ENCODE data around the gene ST8SIA1. TPM values are rescaled to one million over a fixed set of nuclear protein-coding genes. Genes with fewer than 3 reads are reported as not detected.

The ST8SIA1 gene
- total and polyA plus RNA-seq, 2 of the 4 experiments (the other 2 are of a cell fraction) = not detected

GRCh38 chr12:22188431-22188830, 146.1 kb downstream of the ST8SIA1 start:
- no peak overlapping the region for H4K8ac ChIP-seq (ENCODE audit: low read depth in 2 of 2, low read length in 2 of 2)
- H2BK120ac ChIP-seq (ENCODE audit: low read depth, low read length) = no peak overlapping the region
- no peak overlapping the region for H3K4me2 ChIP-seq (ENCODE audit: low read depth, low read length)
- H2AFZ ChIP-seq (replicated peaks; ENCODE audit: low read length, poor library complexity) = no peak overlapping the region
- no peak overlapping the region for H3K23ac ChIP-seq (ENCODE audit: low read depth, low read length)
- H2AK5ac ChIP-seq (ENCODE audit: low read depth, low read length) = no peak overlapping the region
- no peak overlapping the region for H4K5ac ChIP-seq (ENCODE audit: low read depth, low read length)
- TF ChIP-seq BHLHE40 (IDR thresholded peaks at IDR 0.05; ENCODE audit: low read depth, low read length) = no peak
- no peak for TF ChIP-seq MAFK (IDR thresholded peaks at IDR 0.05; ENCODE audit: low read depth, low read length)
- no peak for TF ChIP-seq FOS (IDR thresholded peaks at IDR 0.05; ENCODE audit: low read depth, low read length)
- TF ChIP-seq, protein P1, sequence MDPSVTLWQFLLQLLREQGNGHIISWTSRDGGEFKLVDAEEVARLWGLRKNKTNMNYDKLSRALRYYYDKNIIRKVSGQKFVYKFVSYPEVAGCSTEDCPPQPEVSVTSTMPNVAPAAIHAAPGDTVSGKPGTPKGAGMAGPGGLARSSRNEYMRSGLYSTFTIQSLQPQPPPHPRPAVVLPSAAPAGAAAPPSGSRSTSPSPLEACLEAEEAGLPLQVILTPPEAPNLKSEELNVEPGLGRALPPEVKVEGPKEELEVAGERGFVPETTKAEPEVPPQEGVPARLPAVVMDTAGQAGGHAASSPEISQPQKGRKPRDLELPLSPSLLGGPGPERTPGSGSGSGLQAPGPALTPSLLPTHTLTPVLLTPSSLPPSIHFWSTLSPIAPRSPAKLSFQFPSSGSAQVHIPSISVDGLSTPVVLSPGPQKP (IDR thresholded peaks at IDR 0.05; ENCODE audit: borderline replicate concordance, low read depth, low read length) = no peak
- no peak for TF ChIP-seq RFX5 (IDR thresholded peaks at IDR 0.05; ENCODE audit: low read depth, low read length)
- no peak for TF ChIP-seq RAD21 (IDR thresholded peaks at IDR 0.05; ENCODE audit: low read length)
- TF ChIP-seq NFE2L2 (IDR thresholded peaks at IDR 0.05; ENCODE audit: low read depth, low read length) = no peak
- no peak for TF ChIP-seq SMC3 (IDR thresholded peaks at IDR 0.05; ENCODE audit: low read depth, low read length)
- TF ChIP-seq MAZ (IDR thresholded peaks at IDR 0.05; ENCODE audit: borderline replicate concordance, low read depth, low read length) = no peak
- no peak for TF ChIP-seq RCOR1 (IDR thresholded peaks at IDR 0.05; ENCODE audit: insufficient replicate concordance, low read length)
- TF ChIP-seq USF2 (IDR thresholded peaks at IDR 0.05; ENCODE audit: low read depth, low read length) = no peak
- no peak for TF ChIP-seq POLR2A (IDR thresholded peaks at IDR 0.05; ENCODE audit: low read depth, low read length)
- TF ChIP-seq, protein P2, sequence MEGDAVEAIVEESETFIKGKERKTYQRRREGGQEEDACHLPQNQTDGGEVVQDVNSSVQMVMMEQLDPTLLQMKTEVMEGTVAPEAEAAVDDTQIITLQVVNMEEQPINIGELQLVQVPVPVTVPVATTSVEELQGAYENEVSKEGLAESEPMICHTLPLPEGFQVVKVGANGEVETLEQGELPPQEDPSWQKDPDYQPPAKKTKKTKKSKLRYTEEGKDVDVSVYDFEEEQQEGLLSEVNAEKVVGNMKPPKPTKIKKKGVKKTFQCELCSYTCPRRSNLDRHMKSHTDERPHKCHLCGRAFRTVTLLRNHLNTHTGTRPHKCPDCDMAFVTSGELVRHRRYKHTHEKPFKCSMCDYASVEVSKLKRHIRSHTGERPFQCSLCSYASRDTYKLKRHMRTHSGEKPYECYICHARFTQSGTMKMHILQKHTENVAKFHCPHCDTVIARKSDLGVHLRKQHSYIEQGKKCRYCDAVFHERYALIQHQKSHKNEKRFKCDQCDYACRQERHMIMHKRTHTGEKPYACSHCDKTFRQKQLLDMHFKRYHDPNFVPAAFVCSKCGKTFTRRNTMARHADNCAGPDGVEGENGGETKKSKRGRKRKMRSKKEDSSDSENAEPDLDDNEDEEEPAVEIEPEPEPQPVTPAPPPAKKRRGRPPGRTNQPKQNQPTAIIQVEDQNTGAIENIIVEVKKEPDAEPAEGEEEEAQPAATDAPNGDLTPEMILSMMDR (conservative IDR thresholded peaks at IDR 0.05; ENCODE audit: low read depth, low read length) = no peak
- no peak for TF ChIP-seq MXI1 (IDR thresholded peaks at IDR 0.05; ENCODE audit: borderline replicate concordance, low read depth, low read length)
- no peak for TF ChIP-seq CHD1 (IDR thresholded peaks at IDR 0.05; ENCODE audit: low read depth, low read length)
- no peak for TF ChIP-seq CEBPB (IDR thresholded peaks at IDR 0.05; ENCODE audit: low read depth, low read length)
- no peaks in the 10 kb centered on the region for H3K36me3 ChIP-seq (ENCODE audit: control insufficient read depth, insufficient read depth, low read length)
- H3K9ac ChIP-seq (ENCODE audit: low read depth, low read length) = no peak overlapping the region
- no peaks in the 10 kb centered on the region for H3K9me1 ChIP-seq (ENCODE audit: insufficient read depth, low read length)
- intact Hi-C loops (cut with micrococcal nuclease) (no loop called here), dilution Hi-C loops (cut with HindIII; ENCODE audit: low sequenced_read_pairs, unreplicated experiment) (no loop called here), in situ Hi-C loops (cut with MboI; ENCODE audit: low sequenced_read_pairs) (no loop called here)
- ChIA-PET POLR2A (ENCODE audit: unreplicated experiment) (no interaction called here), CTCF (no interaction called here)
- H3K4ac ChIP-seq (ENCODE audit: low read depth, low read length) = no peak overlapping the region
- H3K9me3 ChIP-seq (ENCODE audit: control insufficient read depth, insufficient read depth, low read length) = no peaks in the 10 kb centered on the region
- no peak overlapping the region for H3K18ac ChIP-seq (ENCODE audit: low read depth, low read length)
- peaks cover 2% of the 10 kb centered on the region; the same call in 1 of the 2 replicates for H3K27me3 ChIP-seq (ENCODE audit: control insufficient read depth, insufficient read depth, low read length)
- no peaks in the 10 kb centered on the region for H4K20me1 ChIP-seq (ENCODE audit: insufficient read depth, low read length)
- H2BK5ac ChIP-seq (ENCODE audit: low read depth, low read length, poor library complexity, severe bottlenecking) = no peak overlapping the region
- no peaks in the 10 kb centered on the region for H3K79me1 ChIP-seq (ENCODE audit: low read depth in 1 of 2, low read length in 2 of 2)
- ATAC-seq (ENCODE audit: low read depth) = no peak
- no peak overlapping the region for H2AK9ac ChIP-seq (replicated peaks; ENCODE audit: low read depth, low read length, poor library complexity)
- H3K14ac ChIP-seq (replicated peaks; ENCODE audit: low read depth, low read length) = no peak overlapping the region
- H3K56ac ChIP-seq (ENCODE audit: extremely low read depth, insufficient read depth, low read length) = no peak overlapping the region
- H3K27ac ChIP-seq (ENCODE audit: insufficient read depth, low read length) = no peak overlapping the region
- no peak overlapping the region for H2BK15ac ChIP-seq (ENCODE audit: low read depth, low read length)
- no CpG with 5 or more reads among the region's 3 CpGs for WGBS, 2 experiments (ENCODE audit: extremely low coverage in 2 of 2, insufficient read length in 1 of 2)
- no peak for DNase-seq
- no peak overlapping the region for H3K4me3 ChIP-seq (ENCODE audit: insufficient read depth, low read depth, low read length)
- H3K4me1 ChIP-seq (ENCODE audit: control insufficient read depth, insufficient read depth, low read length) = no peaks in the 10 kb centered on the region
- no peak overlapping the region for H2BK20ac ChIP-seq (ENCODE audit: low read depth, low read length)
- no TSS peak for BruUV-seq (replicated peaks)
- H4K91ac ChIP-seq (ENCODE audit: insufficient read depth, low read depth, low read length) = no peak overlapping the region
